ENCODE measurements around the gene NRF1. TPM values are rescaled to one million over a fixed set of nuclear protein-coding genes. Genes with fewer than 3 reads are reported as not detected.
"Not testable (repeated sequence)": the region's sequence is repeated elsewhere in the genome, so short reads cannot be mapped to it uniquely, and the experiment has no call there.

The NRF1 gene
- total RNA-seq, 1 experiment from 2014 or later: 18.4 TPM

DNA sequence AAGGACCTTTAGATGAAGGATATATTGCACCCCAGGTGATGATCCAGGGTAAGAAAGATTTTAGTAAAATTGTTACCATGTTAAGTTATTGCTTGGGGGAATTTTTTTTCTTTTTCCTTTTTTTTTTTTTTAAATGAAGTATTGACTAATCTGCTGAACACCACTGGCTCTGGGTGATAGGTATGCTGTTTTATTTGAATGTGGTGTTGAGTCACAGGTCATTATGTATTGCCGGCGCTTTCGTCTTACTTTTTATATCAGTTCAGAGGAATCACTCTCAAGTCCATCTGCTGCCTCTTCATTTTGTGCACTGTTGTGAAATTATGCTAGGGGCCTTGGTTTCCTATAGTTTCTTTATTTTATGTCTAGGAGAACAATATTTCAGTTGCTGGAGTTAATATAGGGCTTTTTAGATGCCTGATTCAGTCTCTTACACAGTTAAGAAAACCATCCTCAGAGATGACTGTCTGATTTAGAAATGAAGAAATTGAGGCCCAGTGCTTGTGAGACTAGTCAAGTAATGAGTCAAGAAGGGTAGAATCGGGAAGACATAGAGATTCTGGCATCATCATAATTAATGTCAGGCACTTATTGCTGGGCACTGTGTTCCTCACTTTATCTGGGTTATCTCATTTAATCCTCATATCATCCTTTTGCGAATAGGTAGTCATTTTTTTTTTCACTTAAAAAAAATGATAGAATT is 38.7 kb downstream of the NRF1 start:
- BruUV-seq (replicated peaks): TSS peak; percentile 60
- Mint-ChIP-seq H3K27me3 (ENCODE audit: insufficient read depth, unreplicated experiment) (no peaks in the 10 kb centered on the region), H3K36me3 (ENCODE audit: insufficient read depth, unreplicated experiment) (peaks cover 11% of the 10 kb centered on the region), H3K4me1 (ENCODE audit: insufficient read depth, unreplicated experiment) (peaks cover 12% of the 10 kb centered on the region), H3K9me3 (ENCODE audit: unreplicated experiment) (no peaks in the 10 kb centered on the region), H3K4me3 (ENCODE audit: unreplicated experiment) (no peak overlapping the region), H3K27ac (ENCODE audit: low read depth, unreplicated experiment) (peak overlapping the region; percentile 33)
- ChIA-PET POLR2A (interaction anchor here (3.1 kb wide), 1 partner anchor 39 kb away, joined by 11 read pairs; the partner anchor contains the start of gene NRF1), CTCF (interaction anchor here (0.6 to 2.0 kb wide), 7 partner anchors 15 to 486 kb away, joined by 3 to 5 read pairs (median 3); no protein-coding TSS in a partner anchor)
- intact Hi-C loops (cut with micrococcal nuclease): no loop called here
- no peak for DNase-seq (ENCODE audit: unreplicated experiment)
- TF ChIP-seq, protein P1, sequence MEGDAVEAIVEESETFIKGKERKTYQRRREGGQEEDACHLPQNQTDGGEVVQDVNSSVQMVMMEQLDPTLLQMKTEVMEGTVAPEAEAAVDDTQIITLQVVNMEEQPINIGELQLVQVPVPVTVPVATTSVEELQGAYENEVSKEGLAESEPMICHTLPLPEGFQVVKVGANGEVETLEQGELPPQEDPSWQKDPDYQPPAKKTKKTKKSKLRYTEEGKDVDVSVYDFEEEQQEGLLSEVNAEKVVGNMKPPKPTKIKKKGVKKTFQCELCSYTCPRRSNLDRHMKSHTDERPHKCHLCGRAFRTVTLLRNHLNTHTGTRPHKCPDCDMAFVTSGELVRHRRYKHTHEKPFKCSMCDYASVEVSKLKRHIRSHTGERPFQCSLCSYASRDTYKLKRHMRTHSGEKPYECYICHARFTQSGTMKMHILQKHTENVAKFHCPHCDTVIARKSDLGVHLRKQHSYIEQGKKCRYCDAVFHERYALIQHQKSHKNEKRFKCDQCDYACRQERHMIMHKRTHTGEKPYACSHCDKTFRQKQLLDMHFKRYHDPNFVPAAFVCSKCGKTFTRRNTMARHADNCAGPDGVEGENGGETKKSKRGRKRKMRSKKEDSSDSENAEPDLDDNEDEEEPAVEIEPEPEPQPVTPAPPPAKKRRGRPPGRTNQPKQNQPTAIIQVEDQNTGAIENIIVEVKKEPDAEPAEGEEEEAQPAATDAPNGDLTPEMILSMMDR (IDR thresholded peaks at IDR 0.05; ENCODE audit: unreplicated experiment): no peak

DNA sequence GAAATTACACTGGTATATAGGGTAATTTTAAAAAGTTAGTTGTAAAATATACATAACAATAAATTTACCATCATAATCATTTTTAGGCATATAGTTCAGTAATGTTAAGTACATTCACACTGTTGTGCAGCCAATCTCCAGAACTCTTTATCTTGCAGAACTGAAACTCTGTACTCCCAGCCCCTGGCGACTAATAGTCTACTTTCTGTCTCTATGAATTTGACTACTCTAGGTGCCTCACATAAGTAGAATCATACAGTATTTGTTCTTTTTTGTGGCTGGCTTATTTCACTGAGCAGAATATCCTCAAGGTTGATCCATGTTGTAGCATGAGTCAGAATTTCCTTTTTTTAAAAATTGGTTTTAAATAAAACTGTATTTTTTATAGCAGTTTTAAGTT is 41.4 kb downstream of the NRF1 start:
- CTCF ChIA-PET: interaction anchor here (0.6 to 1.2 kb wide), 2 partner anchors 12 to 55 kb away, joined by 4 to 5 read pairs; no protein-coding TSS in a partner anchor

DNA sequence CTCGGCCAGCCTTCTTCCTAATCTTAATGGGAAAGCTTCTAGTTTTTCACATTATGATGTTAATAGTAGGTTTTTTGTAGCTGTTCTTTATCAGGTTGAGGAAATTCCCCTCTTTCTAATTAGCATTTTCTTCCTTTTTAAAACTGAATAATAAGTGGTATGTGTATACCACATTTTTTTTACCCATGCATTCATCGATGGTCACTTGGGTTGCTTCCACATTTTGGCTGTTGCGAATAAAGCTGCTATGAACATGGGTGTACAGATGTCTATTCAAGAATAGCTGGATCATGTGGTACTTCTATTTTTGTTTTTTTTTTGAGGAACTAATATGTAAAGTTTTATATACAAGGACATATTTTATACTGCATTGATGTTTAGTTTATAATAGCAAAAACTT is 44.3 kb downstream of the NRF1 start:
- POLR2A ChIA-PET: interaction anchor here (0.6 to 4.1 kb wide), 3 partner anchors 11 to 43 kb away, joined by 3 to 12 read pairs (median 5); partner anchors contain the start of gene NRF1
- Mint-ChIP-seq H3K36me3 (ENCODE audit: insufficient read depth, unreplicated experiment) (peaks cover 23% of the 10 kb centered on the region), H3K27ac (ENCODE audit: low read depth, unreplicated experiment) (no peak overlapping the region), H3K4me3 (ENCODE audit: unreplicated experiment) (no peak overlapping the region), H3K9me3 (ENCODE audit: unreplicated experiment) (no peaks in the 10 kb centered on the region), H3K4me1 (ENCODE audit: insufficient read depth, unreplicated experiment) (peaks cover 9% of the 10 kb centered on the region), H3K27me3 (ENCODE audit: insufficient read depth, unreplicated experiment) (no peaks in the 10 kb centered on the region)
- intact Hi-C loops (cut with micrococcal nuclease): no loop called here
- TF ChIP-seq, protein P1 (IDR thresholded peaks at IDR 0.05; ENCODE audit: unreplicated experiment): no peak
- CTCF ChIA-PET: interaction anchor here (0.5 to 3.5 kb wide), 8 partner anchors 9 to 751 kb away, joined by 3 to 15 read pairs (median 4); no protein-coding TSS in a partner anchor
- no peak for DNase-seq (ENCODE audit: unreplicated experiment)
- BruUV-seq (replicated peaks): no TSS peak

More for the DNA sequence above, 41.4 kb downstream of the NRF1 start:
- Mint-ChIP-seq H3K36me3 (ENCODE audit: insufficient read depth, unreplicated experiment) (peaks cover 11% of the 10 kb centered on the region), H3K4me1 (ENCODE audit: insufficient read depth, unreplicated experiment) (peaks cover 17% of the 10 kb centered on the region), H3K27ac (ENCODE audit: low read depth, unreplicated experiment) (no peak overlapping the region), H3K9me3 (ENCODE audit: unreplicated experiment) (no peaks in the 10 kb centered on the region), H3K27me3 (ENCODE audit: insufficient read depth, unreplicated experiment) (no peaks in the 10 kb centered on the region), H3K4me3 (ENCODE audit: unreplicated experiment) (no peak overlapping the region)
- DNase-seq (ENCODE audit: unreplicated experiment): no peak
- intact Hi-C loops (cut with micrococcal nuclease): no loop called here
- no TSS peak for BruUV-seq (replicated peaks)
- POLR2A ChIA-PET: interaction anchor here (0.6 kb wide), 1 partner anchor 35 kb away, joined by 3 read pairs; no protein-coding TSS in a partner anchor
- TF ChIP-seq, protein P1 (IDR thresholded peaks at IDR 0.05; ENCODE audit: unreplicated experiment): no peak

DNA sequence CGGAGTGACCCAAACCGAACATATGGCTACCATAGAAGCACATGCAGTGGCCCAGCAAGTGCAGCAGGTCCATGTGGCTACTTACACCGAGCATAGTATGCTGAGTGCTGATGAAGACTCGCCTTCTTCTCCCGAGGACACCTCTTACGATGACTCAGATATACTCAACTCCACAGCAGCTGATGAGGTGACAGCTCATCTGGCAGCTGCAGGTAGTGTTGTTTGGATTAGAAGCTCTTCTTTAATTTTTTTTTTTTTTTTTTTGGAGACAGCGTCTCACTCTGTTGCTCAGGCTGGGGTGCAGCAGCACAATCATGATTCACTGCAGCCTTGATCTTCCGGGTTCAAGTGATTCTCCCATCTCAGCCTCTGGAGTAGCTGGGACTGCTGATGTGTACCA is 45.8 kb downstream of the NRF1 start:
- Mint-ChIP-seq H3K36me3 (ENCODE audit: insufficient read depth, unreplicated experiment) (peaks cover 31% of the 10 kb centered on the region), H3K4me3 (ENCODE audit: unreplicated experiment) (no peak overlapping the region), H3K27ac (ENCODE audit: low read depth, unreplicated experiment) (peak overlapping the region; percentile 53), H3K4me1 (ENCODE audit: insufficient read depth, unreplicated experiment) (peaks cover 9% of the 10 kb centered on the region), H3K9me3 (ENCODE audit: unreplicated experiment) (peaks cover 11% of the 10 kb centered on the region), H3K27me3 (ENCODE audit: insufficient read depth, unreplicated experiment) (no peaks in the 10 kb centered on the region)
- ChIA-PET POLR2A (interaction anchor here (0.9 to 4.1 kb wide), 7 partner anchors 14 to 301 kb away, joined by 3 to 12 read pairs (median 3); partner anchors contain the start of gene NRF1), CTCF (interaction anchor here (0.7 to 3.5 kb wide), 4 partner anchors 168 to 439 kb away, joined by 3 to 10 read pairs (median 6); no protein-coding TSS in a partner anchor)
- TF ChIP-seq, protein P1 (IDR thresholded peaks at IDR 0.05; ENCODE audit: unreplicated experiment): no peak
- DNase-seq (ENCODE audit: unreplicated experiment): peak; percentile 83
- intact Hi-C loops (cut with micrococcal nuclease): no loop called here
- no TSS peak for BruUV-seq (replicated peaks)

DNA sequence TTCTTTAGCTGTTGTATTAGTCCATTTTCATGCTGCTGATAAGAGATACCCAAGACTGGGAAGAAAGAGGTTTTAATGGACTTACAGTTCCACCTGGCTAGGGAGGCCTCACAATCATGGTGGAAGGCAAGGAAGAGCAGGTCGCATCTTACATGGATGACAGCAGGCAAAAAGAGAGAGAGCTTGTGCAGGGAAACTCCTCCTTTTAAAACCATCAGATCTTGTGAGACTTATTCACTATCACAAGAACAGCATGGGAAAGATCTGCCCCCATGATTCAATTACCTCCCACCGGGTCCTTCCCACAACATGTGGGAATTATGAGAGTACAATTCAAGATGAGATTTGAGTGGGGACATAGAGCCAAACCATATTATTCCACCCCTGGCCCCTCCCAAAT is 48.4 kb downstream of the NRF1 start:
- BruUV-seq (replicated peaks): not testable (repeated sequence)
- POLR2A ChIA-PET: interaction anchor here (0.7 to 4.1 kb wide), 2 partner anchors 48 to 631 kb away, joined by 3 to 12 read pairs; partner anchors contain the start of gene NRF1

More for the DNA sequence above, 48.4 kb downstream of the NRF1 start:
- Mint-ChIP-seq H3K9me3 (ENCODE audit: unreplicated experiment) (peaks cover 12% of the 10 kb centered on the region), H3K36me3 (ENCODE audit: insufficient read depth, unreplicated experiment) (peaks cover 39% of the 10 kb centered on the region), H3K4me1 (ENCODE audit: insufficient read depth, unreplicated experiment) (peaks cover 18% of the 10 kb centered on the region)
- intact Hi-C loops (cut with micrococcal nuclease); H3K27ac Mint-ChIP-seq (ENCODE audit: low read depth, unreplicated experiment); H3K27me3 Mint-ChIP-seq (ENCODE audit: insufficient read depth, unreplicated experiment); H3K4me3 Mint-ChIP-seq (ENCODE audit: unreplicated experiment); DNase-seq (ENCODE audit: unreplicated experiment): not testable (repeated sequence)
- CTCF ChIA-PET: interaction anchor here (0.5 to 1.6 kb wide), 5 partner anchors 13 to 350 kb away, joined by 3 to 4 read pairs (median 3); no protein-coding TSS in a partner anchor
